GM21528 (cell line): ENCODE data around the gene GRIPAP1.
A peak's percentile ranks its signal among the peaks of the same experiment; 100 is the strongest.

Experiments used
- ATAC-seq: cut with Tn5 transposase; IDR thresholded peaks from one replicate; pipeline ENCODE4 v1.9.1; 2021; ENCODE audit warnings: mild to moderate bottlenecking, moderate library complexity; ENCODE audit not compliant: unreplicated experiment, low FRiP score

GRIPAP1 gene

GRCh38 chrX:49002091-49002935 is at the start of gene GRIPAP1:
Gene GRIPAP1, minus strand, starts transcription at chrX:49002264. Its CDS starts 35 bp downstream, at chrX:49002229.
- peak; percentile 86 for ATAC-seq

- ATAC-seq: no peak
Measured at GRCh38 chrX:49043987-49044281, 41.9 kb upstream of the GRIPAP1 start.

DNA sequence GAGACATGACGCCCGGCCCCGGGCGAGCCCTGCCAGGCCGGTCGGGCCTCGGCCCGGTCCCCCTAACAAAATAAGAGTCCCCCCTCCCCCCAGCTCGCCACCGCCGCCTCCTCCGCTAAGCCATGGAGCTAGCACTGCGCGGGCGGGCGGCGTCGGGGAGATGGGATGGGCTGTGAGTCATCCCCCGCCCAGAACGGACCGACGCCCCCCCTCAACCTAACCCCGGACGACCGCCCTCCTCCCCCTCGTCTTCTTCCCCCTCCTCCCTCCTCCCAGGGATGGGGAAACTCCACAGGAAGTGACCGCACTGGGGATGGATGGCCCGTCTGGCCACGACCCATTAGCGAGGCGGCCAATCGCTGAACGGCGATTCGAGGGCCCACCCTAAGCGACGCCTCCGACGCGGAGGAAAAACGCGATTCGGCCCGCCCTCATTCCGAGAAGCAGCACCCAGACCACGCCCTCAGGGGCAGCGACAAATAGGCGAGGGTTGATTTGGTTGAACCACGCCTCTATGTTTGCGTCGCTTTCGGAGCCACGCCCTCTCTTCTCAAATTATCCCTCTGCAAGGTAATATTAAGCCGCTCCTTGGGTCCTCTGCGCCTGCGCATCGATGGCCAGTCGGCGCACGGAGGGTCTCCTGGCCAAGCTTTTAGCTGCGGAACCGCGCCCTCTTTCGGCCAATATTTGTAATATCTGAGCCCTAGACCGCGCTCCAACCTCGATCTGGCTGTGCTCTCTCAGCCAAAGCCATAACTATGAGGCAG is 41.3 kb upstream of the GRIPAP1 start, which contains the start of gene TFE3:
Gene TFE3, minus strand, starts transcription at position 138 of the 767 bp plus-strand sequence. Its CDS starts 131 bp downstream, at position 7.
- peak; percentile 92 for ATAC-seq

DNA sequence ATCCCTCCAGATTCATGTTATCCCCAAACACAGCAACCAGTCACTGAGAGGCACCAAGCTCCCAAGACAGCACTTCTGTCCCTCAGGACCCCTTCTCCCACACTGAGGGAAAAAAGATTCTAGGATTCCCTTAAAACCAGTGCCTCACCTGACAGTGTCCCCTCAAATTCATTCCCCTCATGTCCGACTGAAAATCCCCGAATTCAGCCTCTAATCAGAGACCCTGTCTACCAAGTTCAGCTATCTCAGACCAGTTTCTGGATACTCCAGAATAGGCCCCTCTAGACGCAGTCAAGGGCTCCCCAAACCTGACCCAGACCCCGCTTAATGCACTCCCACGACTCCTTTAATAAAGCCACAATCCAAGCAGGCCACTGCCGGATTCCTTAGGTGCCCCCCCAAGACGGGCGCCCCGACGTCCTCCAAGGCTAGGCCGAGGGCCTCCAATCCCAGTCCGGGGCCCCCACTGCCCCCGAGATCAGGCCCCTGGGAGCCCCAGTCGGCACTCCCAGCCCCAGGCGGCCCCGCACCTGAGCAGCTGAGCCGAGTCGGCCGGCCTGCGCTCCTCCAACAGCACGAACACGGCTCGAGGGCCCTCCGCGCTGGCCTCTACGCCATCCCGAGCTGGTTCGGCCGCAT is 40.6 kb upstream of the GRIPAP1 start:
- peak; percentile 3 for ATAC-seq

DNA sequence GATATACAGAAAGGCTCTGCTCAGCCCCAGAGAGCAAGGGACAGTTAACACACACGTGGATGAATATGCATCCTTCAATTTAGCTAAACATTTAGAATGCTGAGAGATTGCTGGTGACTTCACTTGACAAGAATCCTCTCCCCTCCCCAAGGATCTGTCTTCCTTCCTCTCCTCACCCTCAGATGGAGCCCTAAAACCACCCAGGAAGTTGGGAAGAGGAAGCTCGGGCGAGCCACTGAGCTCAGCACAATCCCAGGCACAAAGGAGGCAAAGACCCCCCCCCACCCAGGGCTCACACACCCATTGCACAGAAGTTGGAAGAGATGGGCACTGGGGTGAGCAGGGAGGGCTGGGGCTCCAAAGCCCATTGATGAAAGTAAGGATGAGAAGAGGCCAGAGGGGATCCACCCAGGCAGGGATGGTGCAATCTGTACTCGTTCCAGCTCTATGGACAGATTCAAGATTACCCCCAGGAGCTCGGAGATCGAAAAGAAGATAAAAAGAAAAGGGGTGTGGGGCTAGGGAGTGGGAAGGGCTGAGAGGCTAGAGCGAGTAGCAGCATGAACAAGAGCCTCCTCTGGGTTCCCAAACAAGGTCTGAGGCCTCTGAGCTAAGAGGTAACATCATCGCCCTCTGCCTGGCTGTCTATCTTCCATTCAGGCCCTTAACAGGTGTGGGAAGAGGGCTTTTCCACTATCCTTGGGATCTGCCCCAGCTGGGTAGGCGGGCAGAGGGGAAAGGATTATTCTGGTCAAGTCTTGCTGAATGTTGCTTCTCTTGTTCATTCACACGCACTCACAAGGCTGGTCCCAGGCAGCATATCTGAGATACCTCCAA is 39.9 kb upstream of the GRIPAP1 start:
- no peak for ATAC-seq

DNA sequence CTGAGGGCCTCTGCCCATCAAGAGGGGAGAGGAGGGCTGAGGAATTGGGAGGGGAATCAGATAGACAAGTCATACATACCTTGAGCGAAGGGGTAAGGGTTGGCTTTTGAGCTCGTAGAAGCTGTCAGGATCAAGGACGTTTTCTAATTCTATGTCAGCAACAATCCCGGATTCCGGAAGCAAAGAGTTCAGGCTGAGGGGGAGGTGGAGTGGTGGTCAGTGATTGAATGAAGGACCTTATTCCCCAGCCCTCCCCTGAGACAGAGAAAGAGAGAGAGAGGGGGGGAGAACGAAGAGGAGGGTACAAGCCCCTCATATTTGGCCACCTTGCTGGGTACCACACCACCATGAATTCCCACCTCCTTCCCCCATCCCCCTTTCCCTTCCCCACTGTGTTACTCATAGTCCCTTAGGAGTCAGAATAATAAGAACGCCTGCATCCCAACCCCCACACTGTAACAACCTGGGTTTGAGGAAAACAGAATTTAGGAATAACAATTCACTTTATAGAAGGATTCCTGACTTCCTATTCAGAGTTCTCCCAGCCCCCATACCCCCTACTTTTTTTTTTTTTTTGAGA is 38.4 kb upstream of the GRIPAP1 start:
- ATAC-seq: no peak

DNA sequence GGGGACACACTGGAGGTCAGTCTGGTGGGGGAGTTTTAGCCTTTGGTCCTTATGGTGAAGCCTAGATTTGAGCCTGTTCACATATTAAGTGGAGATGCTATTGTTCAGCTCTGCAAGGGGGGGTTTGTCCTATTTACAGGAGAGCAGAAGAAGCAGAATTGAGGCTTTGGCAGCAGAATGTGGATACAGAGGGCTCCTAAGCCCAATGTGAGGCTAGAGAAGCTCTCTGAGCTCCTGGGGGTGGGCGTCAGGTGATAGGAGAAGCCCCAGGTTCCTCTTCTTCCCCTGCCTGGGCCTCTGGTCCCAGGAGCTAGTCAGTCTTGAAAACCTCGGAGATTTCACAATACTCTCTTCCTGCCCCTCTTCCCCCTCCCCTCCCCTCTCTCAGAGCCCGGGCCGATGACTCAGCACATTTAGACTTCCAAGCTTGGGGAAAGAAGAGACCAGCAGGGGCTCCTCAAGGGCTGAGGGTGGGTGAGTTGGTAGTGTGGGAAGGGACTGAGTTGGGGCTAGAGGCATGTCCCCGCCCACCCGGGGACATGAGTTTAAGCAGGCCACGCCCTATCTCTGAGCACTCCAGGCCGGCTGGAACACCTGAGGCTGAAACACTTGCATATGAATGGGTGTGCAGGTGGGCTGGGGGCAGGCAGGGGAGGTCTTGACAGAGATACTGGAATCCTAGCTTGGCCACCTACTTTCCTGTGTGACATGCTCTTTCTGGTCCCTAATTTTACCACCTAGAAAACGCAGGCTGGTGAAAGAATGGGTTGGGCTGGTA is 37.7 kb upstream of the GRIPAP1 start:
- ATAC-seq: no peak

DNA sequence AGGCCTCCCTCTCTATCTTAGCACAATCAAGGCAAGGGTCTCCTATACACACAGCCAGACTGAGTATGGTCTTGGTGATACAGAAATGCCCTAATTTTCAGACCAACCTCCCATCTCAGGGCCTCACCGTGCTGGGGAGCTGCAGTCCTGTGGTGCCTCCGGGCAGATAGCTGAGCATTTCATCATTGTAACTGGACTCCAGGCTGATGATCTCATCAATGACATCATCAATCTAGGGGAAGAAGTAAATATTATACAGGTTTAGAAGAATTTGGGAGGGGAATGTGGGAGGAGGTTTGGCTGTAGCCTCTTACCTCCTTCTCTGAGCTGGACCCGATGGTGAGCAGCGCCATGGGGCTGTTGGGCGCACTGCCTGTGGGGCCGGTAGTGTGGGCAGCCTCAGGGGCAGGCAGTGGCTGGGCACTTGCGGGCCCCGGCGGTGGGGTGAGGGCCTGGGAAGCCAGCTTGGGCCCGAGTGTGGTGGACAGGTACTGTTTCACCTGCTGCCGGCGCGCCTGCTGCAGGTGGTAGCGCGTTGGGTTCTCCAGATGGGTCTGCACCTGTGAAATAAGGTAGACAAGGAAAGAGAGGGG is 35.9 kb upstream of the GRIPAP1 start:
- ATAC-seq: no peak

DNA sequence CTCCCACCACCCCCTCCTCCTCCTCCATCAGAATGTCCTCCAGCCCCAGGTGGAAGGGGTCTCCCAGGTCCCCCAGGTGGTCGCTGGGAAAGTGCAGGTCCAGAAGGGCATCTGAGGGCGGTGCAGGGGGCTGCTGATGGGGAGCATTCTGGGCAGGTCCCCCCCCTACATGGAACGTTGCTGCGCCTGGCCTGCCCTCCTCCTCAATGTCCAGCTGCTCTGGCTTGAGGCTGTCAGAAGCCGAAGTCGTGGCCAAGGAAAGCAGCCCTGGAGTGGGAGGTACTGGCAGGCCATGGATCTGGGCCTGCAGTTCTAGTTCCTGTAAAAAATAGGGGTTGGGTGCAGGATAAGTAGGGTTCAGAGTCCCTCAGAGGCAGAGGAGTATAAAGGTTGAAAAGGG is 28.2 kb upstream of the GRIPAP1 start:
- ATAC-seq: no peak

GRCh38 chrX:49029876-49030275 is 27.8 kb upstream of the GRIPAP1 start:
- ATAC-seq: no peak

GRCh38 chrX:49019599-49020249 is 17.7 kb upstream of the GRIPAP1 start:
- no peak for ATAC-seq

DNA sequence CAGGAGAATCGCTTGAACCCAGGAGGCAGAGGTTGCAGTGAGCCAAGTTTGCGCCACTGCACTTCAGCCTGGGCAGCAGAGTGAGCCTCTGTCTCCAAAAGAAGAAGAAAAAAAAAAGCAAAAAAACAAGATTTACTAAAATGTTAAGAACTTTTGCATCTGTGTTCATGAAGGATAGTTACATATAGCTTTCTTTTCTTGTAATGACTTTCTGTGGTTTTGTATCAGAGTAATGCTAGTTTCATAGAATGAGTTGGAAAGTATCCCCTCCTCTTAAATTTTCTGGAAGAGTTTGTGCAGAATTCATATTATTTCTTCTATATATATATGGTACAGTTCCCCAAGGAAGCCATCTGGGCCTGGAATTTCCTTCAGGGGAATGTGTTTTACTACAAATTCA is 17.0 kb upstream of the GRIPAP1 start:
- no peak for ATAC-seq

DNA sequence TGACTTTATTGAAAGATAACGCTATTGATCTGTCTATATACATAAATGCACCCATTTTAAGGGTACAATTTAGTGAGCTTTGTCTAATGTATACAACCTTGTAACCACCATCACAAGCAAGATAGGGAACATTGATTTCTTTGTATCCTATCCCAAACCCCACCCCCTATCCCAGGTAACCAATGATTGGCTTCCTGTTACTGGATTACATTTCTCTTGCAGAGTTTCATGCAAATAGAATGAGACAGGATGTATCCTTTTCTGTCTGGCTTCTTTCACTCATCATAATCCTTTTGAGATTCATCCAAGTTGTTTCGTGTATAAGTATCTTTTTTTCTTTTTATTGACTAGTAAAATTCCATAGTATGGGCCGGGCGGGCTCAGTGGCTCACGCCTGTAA is 1.6 kb upstream of the GRIPAP1 start:
- no peak for ATAC-seq

- peak; percentile 32 for ATAC-seq
Measured at GRCh38 chrX:49001521-49002090, 458 bp downstream of the GRIPAP1 start.

DNA sequence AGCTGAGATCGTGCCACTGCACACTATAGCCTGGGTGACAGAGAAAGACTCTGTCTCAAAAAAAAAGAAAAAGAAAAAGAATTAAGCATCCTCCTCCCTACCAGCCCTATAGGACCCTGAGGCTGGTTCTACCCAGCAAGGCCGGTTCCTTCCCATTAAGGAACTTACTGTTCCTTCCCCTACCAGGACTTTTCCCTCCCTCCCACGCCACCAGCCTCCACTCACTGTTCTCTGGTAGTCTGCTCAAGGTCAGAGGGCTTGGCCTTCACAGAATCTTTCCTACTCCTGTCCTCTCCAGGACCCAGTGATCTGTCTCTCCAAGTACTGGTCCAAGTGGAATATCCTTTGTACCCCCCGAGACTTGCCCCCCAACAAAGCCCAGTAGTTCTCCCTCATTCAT is 1.4 kb downstream of the GRIPAP1 start:
- no peak for ATAC-seq

- no peak for ATAC-seq
Measured at GRCh38 chrX:48999030-48999429, 3.0 kb downstream of the GRIPAP1 start.

DNA sequence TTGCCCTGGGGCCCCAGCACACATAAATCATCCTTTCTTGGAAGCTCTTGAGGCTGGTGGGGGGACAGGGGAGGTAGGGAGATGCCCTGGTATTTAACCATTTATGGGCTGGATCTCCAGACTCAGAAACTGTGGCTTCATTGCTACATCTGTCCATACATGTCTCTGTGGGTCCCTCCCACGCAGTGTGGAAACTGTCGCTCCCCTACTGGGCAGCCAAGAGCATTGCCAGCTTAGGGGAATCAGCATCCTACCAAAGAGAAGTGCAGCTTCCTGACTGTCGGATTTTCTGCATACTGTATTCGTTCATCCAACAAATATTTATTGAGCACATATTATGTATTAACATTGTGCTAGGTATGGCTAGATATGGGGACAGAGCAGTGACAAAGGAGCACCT is 3.7 kb downstream of the GRIPAP1 start:
- ATAC-seq: no peak

- ATAC-seq: no peak
Measured at GRCh38 chrX:48997865-48998264, 4.2 kb downstream of the GRIPAP1 start.
